Measurements from ENCODE around the gene AKNA.

AKNA gene

GRCh38 chr9:114304416-114305188 is 83.2 kb downstream of the AKNA start:
- DNase-seq (ENCODE audit: low spot score) = no peak

- no peak for DNase-seq (ENCODE audit: low spot score)
Measured at GRCh38 chr9:114303977-114304376, 83.8 kb downstream of the AKNA start.

GRCh38 chr9:114303571-114303970 is 84.2 kb downstream of the AKNA start:
- DNase-seq (ENCODE audit: low spot score) = no peak

GRCh38 chr9:114302727-114303126 is 85.1 kb downstream of the AKNA start:
- no peak for DNase-seq (ENCODE audit: low spot score)

GRCh38 chr9:114301798-114302565 is 85.8 kb downstream of the AKNA start:
- DNase-seq (ENCODE audit: low spot score) = no peak

GRCh38 chr9:114300846-114301797 is 86.7 kb downstream of the AKNA start:
- DNase-seq (ENCODE audit: low spot score) = no peak

- DNase-seq (ENCODE audit: low spot score) = no peak
Measured at GRCh38 chr9:114300153-114300845, 87.5 kb downstream of the AKNA start.

- DNase-seq (ENCODE audit: low spot score) = no peak
Measured at GRCh38 chr9:114299286-114300152, 88.3 kb downstream of the AKNA start.

GRCh38 chr9:114296338-114296737 is 91.4 kb downstream of the AKNA start:
- no peak for DNase-seq (ENCODE audit: low spot score)

GRCh38 chr9:114294664-114295063 is 93.1 kb downstream of the AKNA start:
- DNase-seq (ENCODE audit: low spot score) = no peak

GRCh38 chr9:114291886-114292590 is 95.7 kb downstream of the AKNA start:
- DNase-seq (ENCODE audit: low spot score) = no peak

- peak; percentile 68 for DNase-seq (ENCODE audit: low spot score)
Measured at GRCh38 chr9:114291064-114291474, 96.7 kb downstream of the AKNA start.

- DNase-seq (ENCODE audit: low spot score) = no peak
Measured at GRCh38 chr9:114290561-114290986, 97.2 kb downstream of the AKNA start.

- no peak for DNase-seq (ENCODE audit: low spot score)
Measured at GRCh38 chr9:114289571-114290481, 98.0 kb downstream of the AKNA start.

GRCh38 chr9:114289106-114289505 is 98.7 kb downstream of the AKNA start:
- DNase-seq (ENCODE audit: low spot score) = no peak

- no peak for DNase-seq (ENCODE audit: low spot score)
Measured at GRCh38 chr9:114288193-114289091, 99.3 kb downstream of the AKNA start.

- no peak for DNase-seq (ENCODE audit: low spot score)
Measured at GRCh38 chr9:114287763-114288192, 100.0 kb downstream of the AKNA start.
